CD4-positive, alpha-beta T cell treated with Interferon alpha-2 for 1 hour (primary cell): Measurements from ENCODE around the gene ST14.
"Not testable (repeated sequence)": the region's sequence is repeated elsewhere in the genome, so short reads cannot be mapped to it uniquely, and the experiment has no call there.

Experiments
- DNase-seq, 2 donors: peaks; one replicate each; pipeline ENCODE4 v3.0.0-alpha.2; 2020 to 2022

The ST14 gene

GRCh38 chr11:130211144-130211543 is 51.6 kb downstream of the ST14 start:
- DNase-seq: no peak

GRCh38 chr11:130211781-130212401 is 52.3 kb downstream of the ST14 start:
- DNase-seq: no peak

DNA sequence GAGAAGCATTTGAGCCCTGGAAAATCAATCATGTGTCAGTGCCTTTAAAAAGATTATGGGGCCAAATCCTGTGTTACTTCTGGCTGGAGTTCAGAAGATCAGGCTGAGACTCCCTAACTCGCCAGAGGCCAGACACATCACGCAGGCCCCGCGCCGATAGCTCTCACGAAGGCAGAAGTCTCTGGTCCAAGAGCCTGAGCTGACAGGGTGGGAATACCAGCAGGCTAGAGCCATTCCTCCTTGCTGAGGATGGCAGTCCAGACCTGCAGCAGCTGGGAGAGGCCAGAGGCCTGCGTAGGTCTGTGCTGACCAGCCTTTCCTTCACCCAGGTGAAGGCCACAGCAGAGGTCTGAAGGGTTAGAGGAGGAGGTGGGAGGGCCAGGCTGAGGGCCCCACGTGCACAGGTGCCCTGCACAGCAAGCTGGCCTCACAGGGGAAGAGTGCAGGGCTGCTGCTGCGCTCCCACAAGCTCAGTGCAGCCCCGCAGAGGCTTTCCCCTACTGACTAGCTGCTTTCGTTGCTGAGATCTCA is 52.9 kb downstream of the ST14 start:
- no peak for DNase-seq

DNA sequence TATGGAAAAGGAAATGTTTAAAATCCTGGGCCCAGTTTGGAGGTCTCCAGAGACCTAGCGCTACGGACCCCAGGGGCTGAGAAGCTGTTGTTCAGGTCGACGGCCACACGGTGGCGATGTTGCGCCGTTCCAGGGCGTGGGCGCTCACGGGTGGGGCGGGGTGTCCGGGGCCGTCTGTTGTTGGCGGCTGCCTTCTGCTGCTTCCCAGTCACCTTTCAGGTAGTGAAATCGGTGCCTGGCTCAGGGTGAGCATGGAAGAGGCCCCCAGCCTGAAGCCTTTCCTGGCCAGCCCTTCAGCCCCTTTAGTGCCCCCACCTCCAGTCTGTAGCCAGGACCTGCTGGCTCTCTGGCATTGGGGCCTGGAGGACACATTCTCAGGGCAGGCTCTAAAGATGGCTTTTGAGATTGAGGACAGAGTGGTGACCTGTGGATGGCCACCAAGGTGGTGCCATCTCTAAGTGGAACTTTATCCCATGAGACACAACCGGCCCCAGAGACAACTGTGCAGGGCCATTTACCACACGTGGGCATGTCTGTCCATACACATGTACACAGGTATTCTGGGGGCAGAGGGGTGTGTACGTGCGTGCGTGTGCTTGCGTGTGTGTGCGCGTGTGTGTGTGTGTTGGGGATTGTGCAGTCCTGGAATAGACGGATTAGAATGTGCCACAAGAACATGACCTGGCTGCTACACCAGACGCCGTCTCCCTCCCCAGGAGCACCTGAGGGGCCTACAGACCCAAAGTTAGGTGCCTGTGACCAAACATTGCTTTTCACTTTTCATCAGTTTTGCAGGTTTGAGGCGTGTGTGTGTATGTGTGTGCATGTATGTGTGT is 53.8 kb downstream of the ST14 start:
- peak; percentile 62 to 71 for DNase-seq

DNA sequence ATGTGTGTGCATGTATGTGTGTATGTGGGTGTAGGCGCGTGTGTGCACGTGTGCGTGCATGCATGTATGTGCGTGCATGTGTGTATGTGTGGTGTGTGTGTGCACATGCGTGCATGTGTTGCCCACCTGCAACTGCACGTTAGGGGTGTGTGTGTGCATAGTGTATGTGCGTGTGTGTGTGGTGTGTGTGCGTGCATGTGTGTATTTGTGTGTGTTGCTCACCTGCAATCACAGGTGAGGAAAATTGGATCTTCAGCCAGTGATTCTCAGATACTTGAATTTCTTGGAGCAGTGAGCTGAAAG is 54.3 kb downstream of the ST14 start:
- no peak for DNase-seq

DNA sequence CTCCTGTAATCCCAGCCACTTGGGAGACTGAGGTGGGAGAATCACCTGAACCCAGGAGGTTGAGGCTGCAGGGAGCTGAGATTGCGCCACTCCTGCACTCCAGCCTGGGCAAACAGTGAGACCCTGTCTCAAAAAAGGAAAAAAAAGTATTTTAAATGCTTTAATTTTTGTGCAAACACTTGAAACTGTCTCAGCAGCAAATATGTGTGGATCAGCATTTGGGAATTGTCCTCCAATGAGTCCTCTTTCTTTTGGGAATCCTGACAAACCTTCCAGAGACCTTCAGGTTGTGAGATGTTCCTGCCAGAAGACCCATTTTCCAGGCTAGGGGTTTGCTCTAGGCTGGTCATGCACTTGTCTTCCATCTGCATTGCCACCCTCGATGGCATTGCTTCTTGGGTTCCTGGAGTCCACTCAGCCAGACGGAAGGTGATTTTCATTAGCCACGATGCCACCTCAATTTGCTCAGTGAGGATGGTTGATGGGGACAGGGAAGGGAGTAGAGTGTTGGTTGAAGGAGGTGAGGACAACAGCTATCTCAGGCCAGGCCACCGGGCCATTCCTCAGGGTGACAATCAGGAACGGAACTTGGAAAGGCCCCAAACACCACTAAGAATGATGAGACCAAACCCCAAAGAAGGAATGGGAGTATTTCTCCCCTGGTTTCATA is 55.4 kb downstream of the ST14 start:
- DNase-seq: no peak

- no peak for DNase-seq
Measured at GRCh38 chr11:130215531-130216220, 56.1 kb downstream of the ST14 start.

- no peak for DNase-seq
Measured at GRCh38 chr11:130216221-130216550, 56.6 kb downstream of the ST14 start.

DNA sequence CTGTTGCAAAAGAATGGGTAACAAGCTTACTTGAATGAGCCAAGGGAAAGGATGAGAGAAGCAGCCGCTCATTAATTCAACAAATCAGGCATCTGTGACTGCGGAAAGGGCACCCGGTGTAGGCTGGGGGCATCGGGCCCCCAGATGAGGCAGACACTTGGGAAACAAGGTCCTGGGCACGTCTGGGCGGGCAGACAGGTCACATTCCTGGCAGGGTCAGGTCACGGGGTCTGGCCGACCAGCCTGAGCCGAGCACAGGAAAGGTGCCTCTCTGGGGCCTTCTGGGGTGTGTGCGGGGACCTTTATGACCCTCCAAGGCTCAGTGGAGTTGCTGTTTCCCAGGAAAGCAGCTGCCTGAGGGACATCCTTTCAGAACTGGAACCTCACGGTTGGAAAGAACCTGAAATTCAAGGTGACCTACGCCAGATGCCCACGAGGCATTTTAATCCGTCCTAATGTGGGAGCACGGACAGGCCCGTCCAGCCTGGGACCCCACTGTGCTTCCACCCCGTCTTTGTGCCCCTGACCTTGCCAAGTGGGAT is 57.1 kb downstream of the ST14 start:
- no peak for DNase-seq

DNA sequence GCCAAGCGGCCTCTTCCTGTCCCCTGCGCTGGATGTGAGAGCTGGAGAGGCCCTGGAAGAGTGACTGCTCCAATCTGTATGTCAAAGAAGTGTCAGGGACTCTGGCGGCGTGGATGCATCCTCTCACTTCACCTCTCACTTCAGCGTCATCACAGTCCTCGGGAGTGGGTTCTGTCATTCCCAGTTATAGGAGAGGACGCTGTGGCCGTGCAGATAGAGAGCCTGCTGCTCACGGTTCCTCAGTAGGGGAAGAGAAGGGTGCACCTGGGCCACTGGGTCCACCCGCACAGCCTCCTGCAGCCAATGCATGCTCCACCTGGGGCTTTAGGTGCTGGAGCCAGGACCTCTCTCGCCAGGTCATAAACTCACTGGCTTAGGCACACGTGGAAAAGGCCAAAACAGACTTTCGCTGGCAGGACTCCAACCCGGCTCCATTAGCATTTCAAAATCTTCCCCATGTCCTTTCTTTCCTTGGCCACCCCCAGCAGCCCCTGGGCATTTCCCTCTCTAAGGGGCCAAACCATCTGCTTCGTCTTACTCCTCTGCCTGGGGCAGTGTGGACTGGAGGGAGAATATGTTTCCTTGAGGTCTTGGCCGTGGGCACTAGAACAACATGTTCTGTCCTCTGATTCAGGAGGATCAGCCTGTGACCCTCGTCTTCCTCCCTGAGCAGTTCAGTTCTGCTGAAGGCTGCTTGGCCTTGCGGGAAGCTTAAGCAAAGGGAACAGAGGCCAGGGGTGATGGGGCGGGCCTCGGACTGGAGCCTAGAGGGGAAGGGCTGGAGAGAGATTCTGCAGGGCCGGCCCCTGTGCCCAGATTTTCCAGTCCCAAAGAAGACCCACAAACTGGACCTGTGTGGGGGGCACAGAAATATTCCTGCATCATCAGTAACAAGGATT is 57.8 kb downstream of the ST14 start:
- no peak for DNase-seq

GRCh38 chr11:130218501-130219070 is 59.0 kb downstream of the ST14 start:
- DNase-seq: no peak

GRCh38 chr11:130219148-130219547 is 59.6 kb downstream of the ST14 start:
- DNase-seq: no peak

DNA sequence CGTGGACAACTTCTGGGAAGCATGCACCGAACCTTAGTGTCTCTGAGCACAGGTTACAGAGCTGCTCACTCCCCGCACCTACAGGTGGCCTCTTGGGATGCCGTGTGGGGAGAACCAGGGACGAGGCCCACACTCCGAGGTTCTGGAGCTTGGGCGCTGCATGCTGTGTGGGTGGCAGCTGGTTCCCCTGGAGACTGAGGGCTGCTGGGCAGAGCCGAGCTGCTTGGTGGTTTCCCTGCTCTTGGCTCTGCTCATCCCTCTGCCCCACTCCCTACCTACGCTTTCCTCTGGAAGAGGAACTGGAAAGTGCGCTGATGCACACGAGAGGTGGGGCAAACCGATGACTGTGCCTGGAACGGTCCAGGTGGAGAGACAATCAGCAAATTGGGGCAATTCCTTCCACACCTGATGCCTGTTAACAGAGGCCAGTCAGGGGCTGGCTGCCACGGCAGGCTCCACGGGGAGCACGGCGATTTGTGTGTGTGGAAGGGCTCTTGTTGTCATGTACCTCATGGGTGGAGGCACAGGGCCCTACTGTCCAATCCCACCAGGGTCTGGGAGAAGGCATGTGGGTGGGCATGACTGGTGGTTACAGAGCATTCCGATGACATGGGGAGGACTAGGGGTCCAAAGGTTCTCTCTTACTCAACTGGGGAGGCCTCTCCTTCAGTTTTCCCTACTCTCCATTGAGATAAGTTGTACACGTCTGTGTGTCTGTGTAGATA is 60.9 kb downstream of the ST14 start:
- no peak for DNase-seq

GRCh38 chr11:130223291-130223971 is 63.8 kb downstream of the ST14 start:
- DNase-seq: no peak

GRCh38 chr11:130227373-130227772 is 67.8 kb downstream of the ST14 start:
- no peak for DNase-seq

- DNase-seq: not testable (repeated sequence)
Measured at GRCh38 chr11:130233486-130233885, 73.9 kb downstream of the ST14 start.

DNA sequence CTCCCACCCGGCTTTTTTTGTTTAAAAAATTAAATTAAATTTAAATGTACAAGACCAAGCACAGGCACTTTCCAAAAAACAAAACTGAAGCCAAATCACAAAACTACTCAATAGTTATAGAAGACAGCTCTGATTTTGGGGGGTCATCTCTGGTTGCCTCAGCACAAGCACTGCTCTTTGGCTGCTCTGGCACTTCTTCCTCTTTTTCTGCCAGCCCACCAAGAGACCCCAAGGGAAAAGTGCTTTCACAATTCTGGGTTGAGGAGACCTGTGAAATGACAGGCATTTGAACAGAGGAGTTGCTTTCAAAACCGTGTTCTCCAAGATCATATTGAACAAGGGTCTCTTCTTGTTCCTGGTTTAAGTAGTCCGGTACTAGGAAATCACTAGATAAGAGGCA is 74.3 kb downstream of the ST14 start:
- DNase-seq: not testable (repeated sequence)

DNA sequence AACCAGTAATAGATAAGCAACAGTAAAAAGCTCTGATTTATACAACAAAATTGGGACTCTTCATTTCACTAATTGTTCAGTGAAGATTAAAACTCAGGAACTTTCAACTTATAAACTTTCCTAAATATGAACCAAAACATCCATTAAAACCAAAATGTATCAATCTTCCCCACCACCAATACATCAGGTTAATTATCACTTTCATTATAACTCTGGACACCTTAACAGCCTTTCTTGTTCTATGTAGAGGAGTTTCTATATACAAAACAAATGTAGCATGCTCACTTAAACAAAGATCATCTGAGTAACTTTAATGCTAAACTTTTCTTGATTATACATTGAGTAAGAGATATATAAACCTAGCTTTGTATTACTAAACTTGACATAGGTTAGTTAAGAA is 74.7 kb downstream of the ST14 start:
- no peak for DNase-seq

- DNase-seq: no peak
Measured at GRCh38 chr11:130237282-130238006, 77.9 kb downstream of the ST14 start.

- DNase-seq: no peak
Measured at GRCh38 chr11:130241713-130242112, 82.1 kb downstream of the ST14 start.
